GM19099 (cell line): ENCODE data around the gene DOCK4.

ENCODE experiments used
- POLR2A ChIP-seq: IDR thresholded peaks from 3 replicates; pipeline ENCODE4 v1.6.1; 2011; ENCODE audit warnings: low read depth; ENCODE audit not compliant: insufficient read length; ENCODE audit errors: extremely low read depth

DOCK4 gene

GRCh38 chr7:111873963-111874690 lies 332.1 kb downstream of the DOCK4 start:
- no peak for TF ChIP-seq POLR2A

- TF ChIP-seq POLR2A: no peak
These were observed 332.9 kb downstream of the DOCK4 start for GRCh38 chr7:111873326-111873646.

- no peak for TF ChIP-seq POLR2A
These were observed 333.5 kb downstream of the DOCK4 start for GRCh38 chr7:111872450-111873325.

GRCh38 chr7:111871283-111871682 lies 334.9 kb downstream of the DOCK4 start:
- TF ChIP-seq POLR2A: no peak

GRCh38 chr7:111869280-111869679 lies 336.9 kb downstream of the DOCK4 start:
- TF ChIP-seq POLR2A: no peak

GRCh38 chr7:111867348-111867931 lies 338.8 kb downstream of the DOCK4 start:
- TF ChIP-seq POLR2A: no peak

- TF ChIP-seq POLR2A: no peak
These were observed 339.4 kb downstream of the DOCK4 start for GRCh38 chr7:111866787-111867186.

GRCh38 chr7:111865430-111865829 lies 340.8 kb downstream of the DOCK4 start:
- TF ChIP-seq POLR2A: no peak

- no peak for TF ChIP-seq POLR2A
These were observed 341.8 kb downstream of the DOCK4 start for GRCh38 chr7:111864291-111864976.

- no peak for TF ChIP-seq POLR2A
These were observed 342.9 kb downstream of the DOCK4 start for GRCh38 chr7:111863269-111863668.

GRCh38 chr7:111860248-111860647 lies 346.0 kb downstream of the DOCK4 start:
- no peak for TF ChIP-seq POLR2A

- TF ChIP-seq POLR2A: no peak
These were observed 347.9 kb downstream of the DOCK4 start for GRCh38 chr7:111858331-111858730.

- no peak for TF ChIP-seq POLR2A
These were observed 350.4 kb downstream of the DOCK4 start for GRCh38 chr7:111855842-111856227.

GRCh38 chr7:111855161-111855841 lies 350.9 kb downstream of the DOCK4 start:
- TF ChIP-seq POLR2A: no peak
